B cell (primary cell): ENCODE measurements around the gene KRT82.

Experiments
- EZH2 ChIP-seq: IDR thresholded peaks from 2 replicates; pipeline ENCODE4 v1.6.1; 2012; ENCODE audit warnings: borderline replicate concordance, low read depth, mild to moderate bottlenecking, moderate library complexity, low read length; ENCODE audit not compliant: insufficient read depth, poor library complexity, severe bottlenecking
- TF ChIP-seq, protein P1 (sequence below): fragments of 200-600 bp; IDR thresholded peaks from one replicate; pipeline ENCODE4 v1.8.0; 2022; ENCODE audit warnings: antibody characterized with exemption, mild to moderate bottlenecking

DNA sequence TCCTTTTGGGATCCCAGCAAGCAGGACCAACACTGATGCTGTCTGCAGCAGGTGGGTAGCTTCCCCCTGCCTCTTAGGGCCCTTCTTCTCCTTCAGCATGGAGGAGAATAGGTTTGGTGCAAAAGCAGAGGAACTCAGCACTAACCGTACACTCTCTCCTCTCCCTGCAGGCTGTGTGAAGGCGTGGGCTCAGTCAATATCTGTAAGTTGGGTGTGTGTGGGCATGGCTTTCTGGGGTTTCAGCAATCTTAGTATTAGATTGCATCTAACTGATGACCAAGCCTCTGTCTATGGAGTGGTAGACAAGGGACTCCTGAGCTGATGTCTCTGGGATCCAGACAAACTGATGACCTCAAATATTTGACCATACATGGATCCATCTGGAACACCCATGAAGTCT, 53.2 kb downstream of the KRT82 start:
- TF ChIP-seq, protein P1, sequence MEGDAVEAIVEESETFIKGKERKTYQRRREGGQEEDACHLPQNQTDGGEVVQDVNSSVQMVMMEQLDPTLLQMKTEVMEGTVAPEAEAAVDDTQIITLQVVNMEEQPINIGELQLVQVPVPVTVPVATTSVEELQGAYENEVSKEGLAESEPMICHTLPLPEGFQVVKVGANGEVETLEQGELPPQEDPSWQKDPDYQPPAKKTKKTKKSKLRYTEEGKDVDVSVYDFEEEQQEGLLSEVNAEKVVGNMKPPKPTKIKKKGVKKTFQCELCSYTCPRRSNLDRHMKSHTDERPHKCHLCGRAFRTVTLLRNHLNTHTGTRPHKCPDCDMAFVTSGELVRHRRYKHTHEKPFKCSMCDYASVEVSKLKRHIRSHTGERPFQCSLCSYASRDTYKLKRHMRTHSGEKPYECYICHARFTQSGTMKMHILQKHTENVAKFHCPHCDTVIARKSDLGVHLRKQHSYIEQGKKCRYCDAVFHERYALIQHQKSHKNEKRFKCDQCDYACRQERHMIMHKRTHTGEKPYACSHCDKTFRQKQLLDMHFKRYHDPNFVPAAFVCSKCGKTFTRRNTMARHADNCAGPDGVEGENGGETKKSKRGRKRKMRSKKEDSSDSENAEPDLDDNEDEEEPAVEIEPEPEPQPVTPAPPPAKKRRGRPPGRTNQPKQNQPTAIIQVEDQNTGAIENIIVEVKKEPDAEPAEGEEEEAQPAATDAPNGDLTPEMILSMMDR: no peak
- no peak for TF ChIP-seq EZH2
